NCI-H345 treated with DMSO at 0.1 percent for 48 hours (cell line): ENCODE data around the gene LMBRD1.
"Not testable (repeated sequence)": the region's sequence is repeated elsewhere in the genome, so short reads cannot be mapped to it uniquely, and the experiment has no call there.

Source experiments
- DNase-seq: peaks from one replicate; lab custom pipeline; 2025; ENCODE audit not compliant: unreplicated experiment; lab: John Stamatoyannopoulos, UW

Gene LMBRD1

GRCh38 chr6:69796642-69797390 is at the start of gene LMBRD1:
Gene LMBRD1 (minus strand): TSS chr6:69797010. CDS start chr6:69796881, 129 bp downstream.
- peak; percentile 84 for DNase-seq

DNA sequence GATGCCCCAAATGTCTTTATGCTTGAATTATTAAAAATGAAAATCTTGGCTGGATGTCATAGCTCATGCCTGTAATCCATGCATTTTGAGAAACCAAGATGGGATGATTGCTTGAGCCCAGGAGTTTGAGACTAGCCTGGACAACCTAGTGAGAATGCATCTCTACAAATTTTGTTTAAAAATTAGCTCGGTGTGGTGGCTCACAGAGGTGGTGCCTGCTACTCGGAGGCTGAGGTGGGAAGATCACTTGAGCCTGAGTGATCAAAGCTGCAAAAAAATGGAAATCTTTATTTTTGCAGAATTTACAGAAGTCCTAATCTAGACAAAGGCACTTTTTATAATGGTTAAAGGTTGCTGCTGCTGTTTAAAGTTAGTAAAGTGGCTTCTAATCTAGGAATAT is 49.5 kb upstream of the LMBRD1 start:
- DNase-seq: no peak

DNA sequence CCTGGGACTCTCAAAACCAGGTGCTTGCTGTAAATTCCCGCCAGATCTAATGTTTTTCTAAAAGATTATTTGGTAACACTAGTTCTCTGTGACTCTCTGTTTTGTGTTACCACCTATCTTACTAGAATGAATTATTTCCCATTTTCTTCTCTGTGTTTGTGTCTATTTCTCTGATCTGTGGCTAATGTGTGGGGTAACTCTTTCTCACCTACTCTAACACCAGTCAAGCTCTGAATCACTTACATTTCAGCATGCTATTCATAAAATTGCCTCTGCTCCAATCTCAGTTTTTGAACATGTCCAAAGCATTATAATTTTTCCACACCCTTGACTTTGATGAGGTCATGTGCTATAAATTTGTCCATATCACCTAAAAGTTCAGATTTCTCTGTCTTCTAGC is 46.4 kb upstream of the LMBRD1 start:
- DNase-seq: no peak

DNA sequence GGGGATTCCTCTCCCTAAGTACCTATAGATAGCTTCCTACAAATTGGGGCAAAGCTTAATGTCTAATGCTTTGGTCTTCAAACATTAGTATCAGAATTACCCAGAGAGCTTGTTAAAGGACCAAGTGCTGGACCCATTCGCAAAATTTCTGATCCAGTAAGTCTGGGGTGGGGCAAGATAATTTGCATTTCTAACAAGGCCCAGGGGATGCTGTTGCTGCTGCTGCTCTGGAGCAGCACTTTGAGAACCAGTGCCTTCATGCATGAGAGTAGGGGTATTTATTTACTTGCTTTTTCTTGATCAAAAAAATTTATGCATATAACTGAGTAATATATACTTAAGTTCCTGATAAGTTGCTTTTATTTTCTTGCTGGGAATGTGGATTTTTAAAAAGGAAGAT is 45.1 kb upstream of the LMBRD1 start:
- no peak for DNase-seq

GRCh38 chr6:69835414-69836179 is 38.8 kb upstream of the LMBRD1 start:
- DNase-seq: peak; percentile 57

- no peak for DNase-seq
These were observed 35.7 kb upstream of the LMBRD1 start for GRCh38 chr6:69832558-69832957.

DNA sequence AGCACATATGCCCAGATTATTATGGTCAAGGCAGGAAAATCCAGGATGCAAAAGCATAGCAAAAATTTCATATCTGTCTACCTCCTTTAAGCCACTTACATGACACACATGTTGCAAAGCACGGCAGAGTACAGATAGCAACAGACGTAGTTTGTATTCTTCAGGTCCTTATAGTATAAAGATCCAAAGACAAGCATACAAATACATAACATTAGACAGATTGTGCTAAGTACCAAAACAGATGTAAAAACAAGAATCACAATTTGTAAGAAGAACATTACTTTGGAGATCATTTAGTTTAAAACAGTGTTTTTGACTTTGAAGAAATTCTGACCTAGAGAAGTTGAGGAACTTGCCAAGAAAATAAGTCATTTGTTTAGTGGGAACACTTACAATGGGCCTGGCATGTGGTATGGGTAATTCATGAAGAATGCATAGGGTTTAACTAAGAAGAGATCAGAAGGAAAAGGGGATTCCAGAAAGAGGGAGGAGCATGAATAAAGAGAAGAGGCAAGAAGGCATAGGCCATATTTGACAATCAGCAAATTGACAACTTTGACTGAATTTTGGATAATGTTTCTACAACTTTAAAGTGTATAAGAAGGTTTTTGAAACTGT is 30.6 kb upstream of the LMBRD1 start:
- no peak for DNase-seq

DNA sequence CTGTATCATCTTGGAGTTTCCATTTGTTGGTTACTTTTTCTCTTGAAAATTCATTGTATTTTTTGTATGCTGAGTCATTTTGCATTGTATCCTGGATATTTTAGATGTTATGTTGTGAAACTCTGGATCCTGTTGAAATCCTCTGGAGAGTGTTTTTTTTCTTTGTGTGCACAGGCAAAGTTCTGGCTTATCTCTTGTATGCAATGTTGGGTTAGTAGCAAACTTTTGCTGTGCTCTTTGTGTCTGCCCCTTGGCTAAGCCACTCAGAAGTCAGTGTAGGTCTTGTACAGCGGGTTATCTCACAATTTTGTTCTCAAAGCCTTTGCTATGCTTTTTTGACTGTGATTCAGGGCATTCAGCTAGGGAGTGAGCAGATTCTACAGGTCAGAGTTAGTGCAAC is 29.1 kb upstream of the LMBRD1 start:
- DNase-seq: no peak

- DNase-seq: not testable (repeated sequence)
These were observed 27.5 kb upstream of the LMBRD1 start for GRCh38 chr6:69824355-69824754.

DNA sequence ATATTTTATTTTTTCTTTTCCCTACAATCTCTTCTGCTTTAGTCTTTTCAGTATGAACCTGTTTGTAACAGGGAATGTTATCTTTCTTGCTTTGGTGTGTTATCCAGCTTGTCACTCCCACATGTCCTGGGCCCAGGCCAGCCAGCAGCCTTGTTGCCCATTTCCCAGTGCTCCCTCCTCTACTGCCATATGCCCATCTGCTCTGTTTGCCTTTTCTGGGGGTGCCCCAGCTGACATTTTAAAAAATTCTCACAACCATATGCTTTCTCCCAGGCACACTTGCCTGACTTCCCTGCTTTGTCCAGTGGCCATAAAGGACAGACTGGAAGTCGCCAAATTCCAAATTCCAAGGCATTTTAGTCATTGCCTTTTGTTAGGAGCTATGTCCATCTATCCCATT is 23.6 kb upstream of the LMBRD1 start:
- no peak for DNase-seq

DNA sequence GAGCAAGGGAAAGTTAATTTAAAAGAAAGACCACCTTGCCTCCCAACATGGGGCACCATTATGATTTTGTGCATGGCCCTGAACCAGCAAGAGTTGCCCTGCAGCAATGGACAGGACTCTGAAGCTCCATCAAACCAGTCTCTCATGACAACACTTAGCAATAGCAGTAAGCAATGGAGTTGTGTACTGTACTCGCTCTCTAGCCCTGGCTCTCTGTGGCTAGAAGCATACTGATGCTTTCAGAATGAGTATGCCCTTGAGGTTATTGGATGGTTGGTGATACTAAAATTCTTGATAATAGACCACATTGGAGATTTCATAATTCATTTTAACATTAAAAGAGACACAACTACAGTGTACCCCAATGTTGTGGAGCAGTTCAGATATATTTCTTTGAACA is 23.2 kb upstream of the LMBRD1 start:
- DNase-seq: no peak

- DNase-seq: no peak
These were observed 22.3 kb upstream of the LMBRD1 start for GRCh38 chr6:69819138-69819537.

DNA sequence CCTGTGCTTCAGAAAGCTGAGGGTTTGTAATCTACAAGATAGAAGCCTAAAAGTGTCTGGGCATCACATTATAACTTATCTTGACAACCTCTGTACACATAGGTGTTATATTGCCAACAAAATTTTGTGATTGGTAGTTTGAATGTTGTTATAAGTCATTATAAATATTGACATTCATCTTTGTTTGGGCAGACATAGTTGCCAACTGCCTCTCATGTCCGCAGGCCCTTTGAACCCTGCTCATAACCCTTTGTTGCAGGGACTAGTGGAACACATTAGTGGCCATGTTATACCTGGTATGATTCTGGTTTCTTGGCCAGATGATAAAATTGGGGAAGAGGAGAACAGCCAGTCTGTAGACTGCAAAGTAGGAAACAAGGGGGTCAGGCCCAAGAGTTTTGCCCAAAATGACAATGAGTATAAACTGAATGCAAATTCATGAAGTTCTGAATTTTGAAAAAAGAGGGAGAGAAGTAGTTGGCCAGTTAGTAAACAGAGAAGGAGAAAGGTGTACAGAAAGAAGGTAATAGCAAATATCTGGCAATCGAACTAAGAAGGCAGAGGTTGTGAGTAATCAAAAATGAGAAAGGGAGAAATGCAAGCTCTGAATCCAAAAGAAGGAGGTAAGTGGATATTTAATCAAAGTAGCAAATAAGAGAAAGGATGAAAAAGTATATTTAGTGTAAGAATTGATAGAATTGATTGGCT is 21.6 kb upstream of the LMBRD1 start:
- DNase-seq: no peak

DNA sequence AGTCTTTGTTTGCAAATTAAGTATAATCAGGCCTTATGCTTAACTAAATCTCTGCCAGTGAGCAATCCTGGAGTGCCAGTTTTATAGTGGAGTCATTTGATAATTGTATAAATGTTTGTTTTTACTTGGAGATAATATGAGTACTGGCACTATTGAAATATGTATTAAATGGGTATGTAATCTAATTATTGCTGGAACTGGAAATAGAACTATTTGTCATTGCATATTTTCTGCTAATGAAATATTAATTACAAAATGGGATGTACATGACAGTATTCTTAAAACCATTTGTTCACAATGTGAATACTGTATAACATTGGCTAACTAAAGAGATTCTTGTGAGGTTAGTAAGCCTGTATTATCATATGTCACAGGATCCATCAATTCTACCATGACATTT is 20.5 kb upstream of the LMBRD1 start:
- no peak for DNase-seq

- no peak for DNase-seq
These were observed 19.8 kb upstream of the LMBRD1 start for GRCh38 chr6:69816569-69816968.

- no peak for DNase-seq
These were observed 19.2 kb upstream of the LMBRD1 start for GRCh38 chr6:69816026-69816425.

GRCh38 chr6:69813508-69813907 is 16.7 kb upstream of the LMBRD1 start:
- no peak for DNase-seq

DNA sequence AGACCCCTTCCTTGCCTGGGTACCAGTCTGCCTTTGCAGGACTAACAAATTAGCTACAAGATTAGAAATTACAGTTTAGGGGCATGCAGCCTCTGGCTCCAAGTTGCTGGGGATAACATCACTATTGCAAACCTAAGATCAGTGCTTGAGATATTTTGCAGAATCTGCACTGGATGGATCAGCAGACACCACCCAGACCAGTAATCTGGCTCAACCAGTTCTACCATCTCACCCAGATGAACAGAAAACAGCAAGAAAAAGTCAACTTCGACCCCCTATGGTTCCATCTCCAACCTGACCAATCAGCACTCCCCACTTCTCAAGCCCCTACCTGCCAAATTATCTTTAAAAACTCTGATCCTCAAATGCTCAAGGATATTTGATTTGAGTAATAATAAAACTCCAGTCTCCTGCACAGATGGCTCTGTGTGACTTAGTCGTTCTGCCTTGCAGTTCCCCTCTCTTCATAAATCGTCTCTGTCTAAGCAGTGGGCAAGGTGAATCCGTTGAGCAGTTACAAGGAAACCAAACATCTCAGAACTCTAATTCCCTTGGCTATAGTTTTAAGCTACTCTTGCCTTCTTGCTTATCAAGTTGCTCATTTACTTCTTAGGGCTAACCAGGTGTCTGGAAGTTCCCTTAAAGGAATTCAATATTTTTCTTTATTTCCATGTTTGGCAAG is 16.1 kb upstream of the LMBRD1 start:
- no peak for DNase-seq

DNA sequence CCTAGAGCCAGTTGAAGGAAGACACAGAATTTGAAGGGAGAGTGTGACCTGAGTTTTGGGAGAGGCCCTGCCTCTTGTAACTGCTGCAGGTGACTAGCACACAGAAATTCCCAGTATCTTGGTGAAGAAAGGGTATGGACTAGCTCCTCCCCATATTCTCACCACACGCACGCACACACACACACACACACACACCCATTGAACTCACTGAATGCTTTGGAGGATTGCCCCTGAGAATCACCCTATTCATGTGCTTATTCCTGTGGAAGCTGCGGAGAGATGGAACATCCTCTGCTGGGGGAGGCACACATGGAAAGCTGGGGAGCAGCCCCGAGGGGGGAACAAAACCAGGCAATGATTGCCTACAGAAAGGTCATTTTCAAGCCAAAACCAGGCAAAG is 6.2 kb upstream of the LMBRD1 start:
- DNase-seq: no peak

- DNase-seq: no peak
These were observed 4.9 kb upstream of the LMBRD1 start for GRCh38 chr6:69801711-69802110.

- DNase-seq: no peak
These were observed 4.4 kb upstream of the LMBRD1 start for GRCh38 chr6:69801225-69801624.
